GM12875 (cell line): ENCODE measurements around the gene LMO7.

ENCODE experiments used
- H3K4me3 ChIP-seq: one replicate; pipeline ENCODE4 v1.5.1; 2011; ENCODE audit warnings: low read depth, low read length, control low read depth
- CTCF ChIP-seq: IDR thresholded peaks from 2 replicates; pipeline ENCODE4 v1.5.1; 2011; ENCODE audit warnings: low read depth, mild to moderate bottlenecking, control low read depth, inconsistent platforms, low read length, moderate library complexity, borderline replicate concordance; ENCODE audit not compliant: insufficient read depth

LMO7 gene

GRCh38 chr13:75804054-75804453 is 167.9 kb downstream of the LMO7 start:
- no peak overlapping the region for H3K4me3 ChIP-seq
- TF ChIP-seq CTCF, result no peak

GRCh38 chr13:75804605-75805004 is 168.5 kb downstream of the LMO7 start:
- no peak overlapping the region for H3K4me3 ChIP-seq
- TF ChIP-seq CTCF, result no peak

GRCh38 chr13:75806117-75806516 is 170.0 kb downstream of the LMO7 start:
- no peak for TF ChIP-seq CTCF
- H3K4me3 ChIP-seq, result no peak overlapping the region

GRCh38 chr13:75811361-75811760 is 175.2 kb downstream of the LMO7 start:
- no peak overlapping the region for H3K4me3 ChIP-seq
- TF ChIP-seq CTCF, result no peak

GRCh38 chr13:75811841-75812240 is 175.7 kb downstream of the LMO7 start:
- H3K4me3 ChIP-seq, result no peak overlapping the region
- TF ChIP-seq CTCF, result no peak

GRCh38 chr13:75812751-75813181 is 176.6 kb downstream of the LMO7 start:
- no peak overlapping the region for H3K4me3 ChIP-seq
- no peak for TF ChIP-seq CTCF

GRCh38 chr13:75813323-75813722 is 177.2 kb downstream of the LMO7 start:
- TF ChIP-seq CTCF, result no peak
- H3K4me3 ChIP-seq, result no peak overlapping the region
